Nucleus accumbens (tissue), 56 donors: ENCODE results near the gene POU6F1.

Experiments used
- DNase-seq, 56 donors: peaks; one replicate each; lab custom pipeline; 2025; lab: John Stamatoyannopoulos, UW

The POU6F1 gene

DNA sequence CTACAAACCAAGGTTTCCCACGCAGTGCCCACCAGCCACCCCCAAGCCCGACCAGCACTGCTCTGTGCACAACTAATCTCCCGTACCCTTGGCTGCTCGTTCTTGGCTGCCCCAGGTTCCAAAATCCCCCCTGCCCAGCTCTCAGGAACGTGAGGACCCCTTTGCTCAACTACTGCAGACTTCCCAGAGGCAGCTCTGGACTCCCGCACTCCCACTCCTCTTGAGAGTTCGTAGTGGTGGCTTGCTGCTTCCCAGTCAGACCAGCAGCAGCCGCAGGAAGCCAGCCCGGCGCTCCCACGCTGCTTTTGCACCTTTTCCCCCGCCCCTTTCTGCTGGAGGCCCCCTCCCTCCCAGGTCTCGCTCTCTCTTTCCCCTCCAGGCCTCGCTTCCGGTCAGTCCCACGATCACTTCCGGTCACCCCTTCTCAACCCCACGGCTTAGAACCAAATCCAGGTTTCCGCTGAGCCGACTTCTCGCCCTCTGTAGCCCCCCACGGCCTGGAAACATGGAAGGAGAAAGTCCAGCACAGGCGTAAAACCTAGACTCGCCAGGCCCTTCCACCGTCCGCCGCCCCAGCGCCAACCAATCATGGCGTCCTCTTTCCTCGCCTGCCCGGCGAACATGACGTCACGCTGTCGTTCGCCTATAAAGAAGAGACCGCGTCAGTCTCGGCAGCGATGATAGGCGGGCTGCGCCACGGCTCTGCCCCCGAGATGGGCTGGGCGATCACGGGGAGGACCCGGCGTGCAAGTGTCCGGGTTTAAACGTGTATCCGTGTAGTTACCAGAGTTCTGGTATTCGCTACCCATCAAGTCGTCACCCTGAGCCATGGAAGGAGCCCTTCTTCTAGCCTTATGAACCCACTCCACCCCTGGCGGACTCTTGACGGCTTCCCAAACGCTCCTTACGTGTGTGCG lies 45.1 kb downstream of the POU6F1 start, which contains the start of gene TFCP2:
TSS of gene TFCP2 (minus strand) at position 621 of the 917 bp plus-strand sequence. CDS start 713 bp downstream, outside the sequence.
- peak; percentile 35 to 98 (median 92) for DNase-seq

DNA sequence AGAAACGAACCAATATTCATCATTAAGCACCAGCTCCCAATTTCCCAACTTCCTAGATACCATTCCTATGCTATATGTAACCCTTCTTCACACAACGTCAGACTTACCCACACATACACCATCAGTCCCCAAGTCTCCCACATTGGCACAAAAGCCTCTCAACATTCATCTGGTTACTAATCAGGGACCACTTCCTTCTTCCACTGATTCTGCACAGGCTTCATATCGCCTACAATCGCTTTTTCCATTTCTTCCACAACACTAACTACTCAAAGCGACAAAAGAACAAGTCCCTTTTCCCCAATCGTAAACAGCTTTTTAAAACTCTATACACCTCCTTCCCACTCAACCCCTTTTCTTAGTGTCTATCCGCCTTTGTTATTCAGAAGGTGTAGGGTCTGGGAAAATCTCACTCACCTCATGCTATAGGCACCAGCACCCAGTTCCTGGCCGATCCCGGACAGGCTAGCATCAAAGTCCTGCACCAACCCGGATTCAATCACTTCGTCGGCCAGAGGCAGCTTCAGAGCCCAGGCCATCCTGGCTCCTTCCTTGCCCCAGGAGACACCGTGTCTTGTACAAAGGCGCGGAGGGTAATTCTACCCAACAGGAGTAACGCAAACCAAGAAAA lies 45.9 kb downstream of the POU6F1 start:
- peak in 3 of 56 donors; percentile 28 to 50 (median 36) for DNase-seq

DNA sequence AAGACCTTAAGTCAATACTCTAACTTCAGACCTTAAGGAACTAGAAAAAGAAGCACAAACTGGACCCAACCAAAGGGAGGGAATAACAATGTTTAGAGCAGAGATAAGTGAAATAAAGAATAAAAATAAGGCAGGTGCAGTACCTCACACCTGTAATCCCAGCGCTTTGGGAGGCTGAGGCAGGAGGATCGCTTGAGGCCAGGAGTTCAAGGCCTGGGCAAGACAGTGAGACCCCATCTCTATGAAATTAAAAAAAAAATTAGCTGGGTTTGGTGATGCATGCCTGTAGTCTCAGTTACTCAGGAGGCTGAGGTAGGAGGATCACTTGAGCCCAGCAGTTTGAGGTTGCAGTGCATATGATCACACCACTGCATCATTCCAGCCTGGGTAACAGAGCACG lies 54.1 kb downstream of the POU6F1 start:
- no peak for DNase-seq

DNA sequence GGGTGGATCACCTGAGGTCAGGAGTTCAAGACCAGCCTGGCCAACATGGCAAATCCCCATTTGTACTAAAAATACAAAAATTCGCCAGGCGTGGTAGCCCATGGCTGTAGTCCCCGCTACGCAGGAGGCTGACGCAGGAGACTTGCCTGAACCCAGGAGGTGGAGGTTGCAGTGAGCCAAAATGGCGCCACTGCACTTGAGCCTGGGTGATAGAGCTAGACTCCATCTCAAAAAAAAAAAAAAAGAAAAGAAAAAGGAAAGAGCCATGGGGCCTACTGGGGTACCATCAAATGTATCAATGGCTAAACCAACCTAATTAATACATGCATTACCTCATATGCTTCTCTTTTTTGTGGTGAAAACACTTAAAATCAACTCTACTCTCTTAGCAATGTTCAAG lies 55.6 kb downstream of the POU6F1 start:
- no peak for DNase-seq

- no peak for DNase-seq
Measured at GRCh38 chr12:51160814-51161459, 56.9 kb downstream of the POU6F1 start.

DNA sequence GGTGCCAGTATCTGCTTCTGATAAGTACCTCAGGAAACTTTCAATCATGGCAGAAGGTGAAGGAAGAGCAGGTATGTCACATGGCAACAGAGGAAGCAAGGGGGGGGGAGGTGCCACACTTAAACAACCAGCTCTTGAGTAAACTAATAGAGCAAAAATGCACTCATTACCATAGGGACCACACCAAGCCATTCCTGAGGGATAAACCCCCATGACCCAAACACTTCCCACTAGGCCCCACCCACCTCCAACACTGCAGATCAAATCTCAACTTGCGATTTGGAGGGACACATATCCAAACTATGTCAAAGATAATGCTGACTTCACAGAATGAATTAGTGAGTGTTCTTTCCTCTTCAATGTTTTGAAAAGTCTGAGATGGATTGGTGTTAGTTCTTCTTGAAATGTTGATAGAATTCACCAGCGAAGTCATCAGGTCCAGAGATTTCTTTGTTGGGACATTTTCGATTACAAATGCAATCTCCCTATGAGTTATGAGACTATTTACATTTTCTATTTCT lies 61.6 kb downstream of the POU6F1 start:
- DNase-seq: no peak

- no peak for DNase-seq
Measured at GRCh38 chr12:51152953-51153352, 64.9 kb downstream of the POU6F1 start.

- no peak for DNase-seq
Measured at GRCh38 chr12:51150777-51151176, 67.1 kb downstream of the POU6F1 start.

- no peak for DNase-seq
Measured at GRCh38 chr12:51147309-51147708, 70.6 kb downstream of the POU6F1 start.

DNA sequence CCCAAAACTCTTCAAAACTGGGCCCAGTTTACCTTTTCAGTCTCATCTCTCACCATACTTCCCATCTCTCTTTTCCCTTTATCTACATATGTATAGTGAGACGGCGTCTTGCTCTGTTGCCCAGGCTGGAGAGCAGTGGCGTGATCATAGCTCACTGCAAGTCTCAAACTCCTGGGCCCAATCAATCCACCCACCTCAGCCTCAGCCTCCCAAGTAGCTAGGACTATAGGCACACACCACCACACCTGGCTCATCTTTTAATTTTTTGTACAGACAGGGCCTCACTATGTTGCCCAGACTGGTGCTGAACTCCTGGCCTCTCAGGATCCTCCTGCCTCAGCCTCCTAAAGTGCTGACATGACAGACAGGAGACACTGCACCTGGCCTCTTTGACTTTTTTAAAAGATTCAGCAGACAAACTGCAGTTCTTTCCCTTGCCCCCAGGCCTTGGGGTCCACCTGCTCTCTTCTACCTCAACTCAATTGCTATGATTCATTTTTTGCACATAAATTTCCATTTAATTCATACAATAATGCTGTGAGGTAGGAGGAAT lies 78.5 kb downstream of the POU6F1 start:
- no peak for DNase-seq
